Hepatocyte (in vitro differentiated cells): Measurements from ENCODE around the gene PGR. TPM values are rescaled to one million over a fixed set of nuclear protein-coding genes. Genes with fewer than 3 reads are reported as not detected.

Experiments used
- DNase-seq: peaks from one replicate; pipeline ENCODE4 v3.0.0-alpha.2; 2016; ENCODE audit warnings: low spot score
- H2AFZ ChIP-seq: fragments of 200-600 bp; sonication (generic); 2 replicates; pipeline ENCODE4 v1.6.0; 2016; ENCODE audit warnings: antibody characterized with exemption, mild to moderate bottlenecking
- H3K27ac ChIP-seq: fragments of 200-600 bp; sonication (generic); 2 replicates; pipeline ENCODE4 v1.5.1; 2016; ENCODE audit warnings: mild to moderate bottlenecking
- H3K27me3 ChIP-seq: fragments of 200-600 bp; sonication (generic); 2 replicates; pipeline ENCODE4 v1.6.1; 2016
- H3K36me3 ChIP-seq: fragments of 200-600 bp; sonication (generic); replicated peaks from 2 replicates; pipeline ENCODE4 v1.5.1; 2016; ENCODE audit warnings: low read depth; ENCODE audit not compliant: insufficient read depth
- H3K4me1 ChIP-seq: fragments of 200-600 bp; sonication (generic); 2 replicates; pipeline ENCODE4 v1.5.1; 2016; ENCODE audit warnings: mild to moderate bottlenecking, moderate library complexity; ENCODE audit not compliant: insufficient read depth
- H3K4me2 ChIP-seq: fragments of 200-600 bp; sonication (generic); 2 replicates; pipeline ENCODE4 v1.6.0; 2016
- H3K4me3 ChIP-seq: fragments of 200-600 bp; sonication (generic); 2 replicates; pipeline ENCODE4 v1.5.1; 2016; ENCODE audit warnings: mild to moderate bottlenecking
- H3K79me2 ChIP-seq: fragments of 200-600 bp; sonication (generic); 2 replicates; pipeline ENCODE4 v1.6.0; 2017; ENCODE audit warnings: mild to moderate bottlenecking
- H3K9me2 ChIP-seq: fragments of 200-600 bp; sonication (generic); replicated peaks from 2 replicates; pipeline ENCODE4 v1.6.0; 2017; ENCODE audit warnings: mild to moderate bottlenecking; ENCODE audit not compliant: insufficient read depth
- H3K9me3 ChIP-seq: fragments of 200-600 bp; sonication (generic); 2 replicates; pipeline ENCODE4 v1.5.1; 2016; ENCODE audit warnings: low read depth, mild to moderate bottlenecking
- H4K20me1 ChIP-seq: fragments of 200-600 bp; sonication (generic); 2 replicates; pipeline ENCODE4 v1.6.0; 2016; ENCODE audit warnings: mild to moderate bottlenecking; ENCODE audit not compliant: insufficient read depth, poor library complexity, severe bottlenecking
- CTCF ChIP-seq: fragments of 200-600 bp; sonication (generic); IDR thresholded peaks from 2 replicates; pipeline ENCODE4 v1.5.1; 2016; ENCODE audit warnings: antibody characterized with exemption, mild to moderate bottlenecking; ENCODE audit not compliant: poor library complexity
- EZH2 ChIP-seq: fragments of 200-600 bp; sonication (generic); IDR thresholded peaks from 2 replicates; pipeline ENCODE4 v1.6.1; 2016; ENCODE audit warnings: antibody characterized with exemption, mild to moderate bottlenecking, borderline replicate concordance
- EZH2phosphoT487 ChIP-seq: fragments of 200-600 bp; sonication (generic); IDR thresholded peaks from one replicate; pipeline ENCODE4 v1.6.1; 2018; ENCODE audit warnings: antibody characterized with exemption, mild to moderate bottlenecking, low read depth, moderate library complexity; ENCODE audit not compliant: unreplicated experiment, severe bottlenecking
- WGBS: methylation state at CpG from one replicate; pipeline ENCODE4 v1.1.6; 2016; ENCODE audit warnings: low lambda C conversion rate; ENCODE audit errors: missing lambda C conversion rate; 5-methylcytosine and 5-hydroxymethylcytosine counted together
- polyA plus RNA-seq: library from polyadenylated mRNA; unstranded; fragments of >200 nt; fragmentation: Nextera tagmentation; extraction: Ambion mirVana; gene quantifications from 2 replicates; pipeline ENCODE4 v1.2.1, GENCODE V29; 2016
- total RNA-seq: library from RNA; depleted of rRNA; stranded (reverse); fragments of >200 nt; gene quantifications from 2 replicates; pipeline ENCODE4 v1.2.3, GENCODE V29; 2014

Gene PGR
- total and polyA plus RNA-seq, 2 experiments from 2014 or later, result 0.39 to 0.50 TPM

DNA sequence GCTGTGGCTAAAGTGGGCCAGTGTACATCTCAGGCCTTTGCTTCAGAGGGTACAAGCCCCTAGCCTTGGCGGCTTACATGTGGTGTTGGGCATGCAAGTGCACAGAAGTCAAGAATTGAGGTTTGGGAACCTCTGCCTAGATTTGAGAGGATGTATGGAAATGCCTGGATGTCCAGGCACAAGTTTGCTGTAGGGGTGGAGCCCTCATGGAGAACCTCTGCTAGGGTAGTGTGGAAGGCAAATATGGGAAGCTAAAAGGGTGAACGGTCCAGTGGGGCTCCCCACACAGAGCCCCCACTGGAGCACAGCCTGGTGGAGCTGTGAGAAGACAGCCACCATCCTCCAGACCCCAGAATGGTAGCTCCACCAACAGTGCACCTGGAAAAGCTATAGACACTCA is 28.5 kb upstream of the PGR start:
- Histone ChIP-seq H2AFZ (no peak overlapping the region), H3K9me3 (no peaks in the 10 kb centered on the region), H3K27ac (no peak overlapping the region), H3K4me2 (no peak overlapping the region), H4K20me1 (no peaks in the 10 kb centered on the region), H3K27me3 (no peaks in the 10 kb centered on the region), H3K4me3 (no peak overlapping the region), H3K79me2 (no peaks in the 10 kb centered on the region), H3K4me1 (no peaks in the 10 kb centered on the region), H3K9me2 (no peaks in the 10 kb centered on the region), H3K36me3 (no peaks in the 10 kb centered on the region)
- no peak for DNase-seq
- no peak for TF ChIP-seq CTCF
- TF ChIP-seq EZH2phosphoT487, result no peak
- no peak for TF ChIP-seq EZH2
- 78% methylated on average over 2 of the region's 2 CpGs for WGBS

GRCh38 chr11:101138245-101138930 is 8.8 kb upstream of the PGR start:
- H3K27me3 ChIP-seq, result peaks cover 12% of the 10 kb centered on the region
- H3K36me3 ChIP-seq, result no peaks in the 10 kb centered on the region
- H3K9me3 ChIP-seq, result no peaks in the 10 kb centered on the region
- H3K4me3 ChIP-seq, result no peak overlapping the region
- no peaks in the 10 kb centered on the region for H3K79me2 ChIP-seq
- DNase-seq, result no peak
- H3K9me2 ChIP-seq, result no peaks in the 10 kb centered on the region
- no peaks in the 10 kb centered on the region for H4K20me1 ChIP-seq
- 60% methylated on average over 1 of the region's 1 CpG for WGBS
- no peaks in the 10 kb centered on the region for H3K4me1 ChIP-seq
- no peak overlapping the region for H2AFZ ChIP-seq
- H3K27ac ChIP-seq, result no peak overlapping the region
- no peak for TF ChIP-seq CTCF
- no peak for TF ChIP-seq EZH2phosphoT487
- no peak for TF ChIP-seq EZH2
- no peak overlapping the region for H3K4me2 ChIP-seq

- H3K4me3 ChIP-seq, result no peak overlapping the region
- H3K79me2 ChIP-seq, result no peaks in the 10 kb centered on the region
- no peak overlapping the region for H3K27ac ChIP-seq
- peaks cover 11% of the 10 kb centered on the region for H3K4me1 ChIP-seq
- 83% methylated on average over 1 of the region's 1 CpG for WGBS
- no peak overlapping the region for H2AFZ ChIP-seq
- no peak for DNase-seq
- H3K36me3 ChIP-seq, result no peaks in the 10 kb centered on the region
- H3K27me3 ChIP-seq, result peaks cover 62% of the 10 kb centered on the region
- H4K20me1 ChIP-seq, result no peaks in the 10 kb centered on the region
- TF ChIP-seq CTCF (no peak), EZH2phosphoT487 (no peak), EZH2 (no peak)
- H3K9me3 ChIP-seq, result no peaks in the 10 kb centered on the region
- H3K9me2 ChIP-seq, result no peaks in the 10 kb centered on the region
- no peak overlapping the region for H3K4me2 ChIP-seq
Observed at GRCh38 chr11:101133190-101133589, 3.6 kb upstream of the PGR start.
